ENCODE measurements around the gene BRICD5.

GRCh38 chr16:2180962-2181923, 29.4 kb downstream of the BRICD5 start:
- TF ChIP-seq, protein P1, sequence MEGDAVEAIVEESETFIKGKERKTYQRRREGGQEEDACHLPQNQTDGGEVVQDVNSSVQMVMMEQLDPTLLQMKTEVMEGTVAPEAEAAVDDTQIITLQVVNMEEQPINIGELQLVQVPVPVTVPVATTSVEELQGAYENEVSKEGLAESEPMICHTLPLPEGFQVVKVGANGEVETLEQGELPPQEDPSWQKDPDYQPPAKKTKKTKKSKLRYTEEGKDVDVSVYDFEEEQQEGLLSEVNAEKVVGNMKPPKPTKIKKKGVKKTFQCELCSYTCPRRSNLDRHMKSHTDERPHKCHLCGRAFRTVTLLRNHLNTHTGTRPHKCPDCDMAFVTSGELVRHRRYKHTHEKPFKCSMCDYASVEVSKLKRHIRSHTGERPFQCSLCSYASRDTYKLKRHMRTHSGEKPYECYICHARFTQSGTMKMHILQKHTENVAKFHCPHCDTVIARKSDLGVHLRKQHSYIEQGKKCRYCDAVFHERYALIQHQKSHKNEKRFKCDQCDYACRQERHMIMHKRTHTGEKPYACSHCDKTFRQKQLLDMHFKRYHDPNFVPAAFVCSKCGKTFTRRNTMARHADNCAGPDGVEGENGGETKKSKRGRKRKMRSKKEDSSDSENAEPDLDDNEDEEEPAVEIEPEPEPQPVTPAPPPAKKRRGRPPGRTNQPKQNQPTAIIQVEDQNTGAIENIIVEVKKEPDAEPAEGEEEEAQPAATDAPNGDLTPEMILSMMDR (conservative IDR thresholded peaks at IDR 0.05; ENCODE audit: low read depth, low read length) = no peak
- no peak for TF ChIP-seq EZH2 (IDR thresholded peaks at IDR 0.05; ENCODE audit: borderline replicate concordance, low read depth, low read length, poor library complexity, severe bottlenecking)
